NCI-H1048 (cell line): ENCODE results near the gene ZNF678.

Source experiments
- DNase-seq: peaks from one replicate; lab custom pipeline; 2025; lab: John Stamatoyannopoulos, UW

The ZNF678 gene

DNA sequence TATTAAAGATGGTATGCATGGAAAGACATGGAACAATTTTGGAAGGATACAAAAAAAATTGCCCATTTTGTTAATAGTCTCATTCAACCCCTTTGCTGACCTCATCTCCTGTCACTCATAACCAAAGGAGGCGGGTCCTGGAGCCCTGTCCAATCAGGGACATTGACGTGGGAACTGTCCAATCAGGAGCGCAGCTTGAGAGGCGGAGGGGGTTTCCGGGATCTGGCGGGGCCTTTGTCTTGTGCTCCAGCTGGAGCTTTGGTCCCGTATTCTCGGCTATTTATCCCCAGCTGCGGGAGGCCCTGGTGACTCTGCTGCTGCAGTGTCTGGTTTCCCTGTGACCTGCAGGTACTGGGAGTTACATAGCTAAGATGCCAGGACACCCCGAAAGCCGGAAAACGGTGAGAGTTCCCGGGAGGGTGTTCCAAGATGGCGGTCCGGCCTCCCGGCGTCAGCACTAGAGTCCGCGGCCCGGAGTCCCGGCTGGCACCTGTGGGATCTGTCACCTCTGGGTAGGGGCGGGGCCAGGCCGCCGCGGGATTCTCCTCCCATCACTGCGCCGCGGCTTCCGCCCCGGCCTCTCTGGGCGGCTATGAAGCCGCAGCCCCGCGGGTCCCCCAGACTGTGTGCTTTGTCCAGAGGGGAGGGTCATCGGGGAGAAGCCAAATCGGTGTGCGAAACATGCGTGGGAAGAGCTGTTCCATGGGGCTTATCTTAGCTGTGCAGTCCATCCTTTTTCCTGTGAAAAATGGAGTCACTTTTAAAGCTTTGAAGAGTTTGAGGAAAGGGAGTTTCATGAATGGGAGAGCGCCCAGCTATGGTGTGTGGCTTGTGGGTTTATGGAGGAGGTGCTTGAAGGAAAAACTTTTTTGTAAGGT, at the start of gene ZNF678:
ZNF678 (plus strand) TSS at position 233 of the 878 bp plus-strand sequence. CDS start 87,436 bp downstream, outside the sequence.
- DNase-seq: peak; percentile 99

DNA sequence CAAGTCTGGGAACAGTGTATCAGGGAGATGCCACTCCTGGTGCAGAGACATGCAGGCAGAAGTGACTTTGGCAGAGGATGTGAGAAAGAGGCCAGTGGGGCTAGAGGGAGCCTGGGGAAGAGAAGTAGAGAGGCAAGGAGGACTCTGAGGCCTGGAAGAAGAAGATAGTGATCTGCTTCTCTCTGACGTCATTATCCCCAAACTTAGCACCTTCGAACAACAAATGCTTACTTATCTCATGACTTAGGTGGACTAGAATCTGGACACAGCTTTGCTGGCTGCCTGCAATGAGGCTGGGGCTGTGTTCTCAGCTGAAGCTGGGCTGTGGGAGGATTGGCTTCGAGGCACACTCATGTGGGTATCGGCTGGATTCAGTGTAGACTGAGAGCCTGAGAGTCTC, 44.5 kb upstream of the ZNF678 start:
- no peak for DNase-seq

DNA sequence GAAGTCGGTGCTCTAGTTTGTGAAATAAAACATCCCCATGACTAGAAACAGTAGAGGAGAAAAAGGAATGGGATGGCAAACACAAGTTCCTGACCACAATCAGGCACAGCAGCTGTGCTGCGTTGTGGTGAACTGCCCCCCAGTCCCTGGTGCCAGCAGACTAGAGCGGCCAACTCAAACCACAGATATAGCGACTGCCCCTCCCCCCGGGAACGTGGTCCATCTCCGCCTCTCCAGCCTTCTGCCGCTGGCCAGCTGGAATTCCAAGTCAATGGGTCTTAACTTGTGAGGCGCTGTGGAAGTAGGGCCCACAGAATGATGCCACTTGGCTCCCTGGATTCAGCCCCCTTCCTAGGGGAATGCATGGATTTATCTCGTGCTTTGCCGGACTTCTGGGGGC, 41.6 kb upstream of the ZNF678 start:
- no peak for DNase-seq

DNA sequence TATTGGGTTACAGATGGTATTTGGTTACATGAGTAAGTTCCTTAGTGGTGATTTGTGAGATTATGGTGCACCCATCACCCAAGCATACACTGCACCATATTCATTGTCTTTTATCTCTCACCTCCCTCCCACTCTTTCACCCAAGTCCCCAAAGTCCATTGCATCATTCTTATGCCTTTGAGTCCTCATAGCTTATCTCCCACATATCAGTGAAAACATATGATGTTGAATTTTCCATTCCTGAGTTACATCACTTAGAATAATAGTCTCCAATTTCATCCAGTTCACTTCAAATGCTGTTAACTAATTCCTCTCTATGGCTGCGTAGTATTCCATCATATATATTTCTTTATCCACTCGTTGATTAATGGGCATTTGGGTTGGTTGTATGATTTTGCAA, 36.8 kb upstream of the ZNF678 start:
- no peak for DNase-seq

DNA sequence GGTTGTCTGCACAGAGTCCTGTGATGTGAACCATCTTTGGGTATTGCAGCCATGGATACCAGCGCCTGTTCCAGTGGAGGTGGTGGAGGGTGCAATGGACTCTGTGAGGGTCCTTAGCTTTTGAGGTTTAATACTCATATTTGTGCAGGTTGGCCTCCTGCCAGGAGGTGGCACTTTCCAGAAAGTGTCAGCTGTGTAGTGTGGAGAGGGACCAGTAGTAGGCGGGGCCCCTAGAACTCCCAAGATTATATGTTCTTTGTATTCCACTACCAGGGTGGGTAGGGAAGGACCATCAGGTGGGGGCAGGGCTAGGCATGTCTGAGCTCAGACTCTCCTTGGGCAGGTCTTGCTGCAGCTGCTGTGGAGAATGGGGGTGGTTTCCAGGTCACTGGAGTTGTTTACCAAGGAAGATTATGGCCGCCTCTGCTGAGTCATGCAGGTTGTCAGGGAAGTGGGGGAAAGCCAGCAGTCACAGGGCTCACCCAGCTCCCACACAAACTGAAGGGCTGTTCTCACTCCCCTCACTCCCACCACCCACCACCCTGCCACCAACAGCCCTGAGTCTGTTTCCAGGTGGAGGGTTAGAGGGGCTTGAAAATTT, 31.2 kb upstream of the ZNF678 start:
- DNase-seq: no peak

DNA sequence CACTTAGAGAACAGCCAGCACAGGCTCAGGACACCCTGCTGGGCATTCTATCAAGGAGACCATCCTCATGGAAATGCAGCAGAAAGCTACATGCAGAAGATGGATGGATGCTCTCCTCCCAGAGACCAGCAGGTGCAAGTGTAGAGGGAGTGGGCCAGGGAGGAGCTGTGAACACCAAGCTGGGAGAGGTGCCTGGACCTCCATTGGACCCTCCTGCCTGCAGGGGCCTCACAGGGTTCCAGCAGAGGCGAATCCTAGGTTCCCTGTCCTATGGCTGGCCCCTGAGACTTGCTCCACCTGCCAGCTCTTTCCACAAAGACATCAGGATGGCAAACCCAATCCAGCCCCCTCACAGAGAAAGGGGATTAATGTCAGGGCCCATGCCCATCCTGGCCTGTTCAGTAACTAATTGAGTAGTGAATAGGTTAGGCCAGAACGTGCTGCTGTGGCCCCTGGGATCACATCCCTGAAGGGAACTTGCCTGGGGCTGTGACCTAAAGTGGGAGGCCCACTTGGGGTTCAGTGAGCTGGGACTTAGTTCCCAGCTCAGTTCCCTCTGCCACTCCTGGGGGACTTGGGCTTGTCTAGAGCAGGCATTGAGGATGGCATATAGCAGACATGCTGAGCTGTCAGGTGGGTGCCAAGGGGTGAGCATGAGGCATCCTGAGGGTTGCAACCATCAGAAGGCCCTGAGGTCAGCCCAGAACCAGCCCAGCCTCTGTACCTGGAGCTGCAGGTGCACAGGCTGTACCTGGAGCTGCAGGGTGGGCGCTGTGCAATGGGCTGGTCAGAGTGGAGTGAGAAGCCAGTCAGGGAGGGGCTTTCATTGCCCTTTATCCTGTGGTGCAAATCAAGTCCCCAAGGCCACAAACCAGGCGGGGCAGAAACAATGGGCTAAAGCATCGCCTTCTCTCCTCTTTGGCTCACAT, 22.9 kb upstream of the ZNF678 start:
- no peak for DNase-seq

DNA sequence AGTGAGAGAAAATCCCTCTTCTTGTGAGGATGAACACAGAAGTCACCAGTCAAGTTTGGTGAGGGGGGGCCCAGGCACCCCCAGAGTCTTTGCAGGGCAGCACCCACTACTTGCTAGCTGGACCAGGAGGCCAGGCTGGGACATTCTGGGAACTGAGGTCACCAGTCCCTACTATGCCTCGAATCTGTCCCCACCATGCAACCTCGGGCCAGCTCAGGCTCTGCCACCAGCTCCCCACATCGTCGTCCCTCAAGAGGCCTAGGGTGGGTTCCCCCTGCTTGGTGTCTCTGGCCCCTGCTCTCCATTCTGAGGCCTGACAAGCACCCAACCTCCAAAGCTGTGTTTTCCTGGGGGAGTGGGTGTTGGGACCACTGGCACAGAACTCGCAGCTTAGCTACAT, 22.2 kb upstream of the ZNF678 start:
- DNase-seq: no peak

DNA sequence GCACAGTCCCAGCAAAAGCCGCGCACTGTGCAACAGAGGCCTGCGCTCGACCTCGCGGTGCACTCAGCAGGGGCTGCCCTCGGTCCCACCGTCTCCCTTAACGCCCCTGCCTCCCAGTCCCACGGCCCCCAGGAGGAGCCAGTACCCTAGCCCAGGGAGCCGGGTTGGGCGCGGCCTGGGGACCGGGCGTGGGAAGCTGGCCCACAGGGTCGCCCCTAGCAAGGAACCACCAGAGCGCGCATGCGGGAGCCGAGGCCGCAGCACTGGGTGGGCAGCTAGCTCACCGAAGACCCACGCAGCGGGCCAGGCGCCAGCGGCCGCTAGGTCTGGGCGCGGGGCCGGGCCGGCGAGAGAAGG, 21.6 kb upstream of the ZNF678 start:
- no peak for DNase-seq

DNA sequence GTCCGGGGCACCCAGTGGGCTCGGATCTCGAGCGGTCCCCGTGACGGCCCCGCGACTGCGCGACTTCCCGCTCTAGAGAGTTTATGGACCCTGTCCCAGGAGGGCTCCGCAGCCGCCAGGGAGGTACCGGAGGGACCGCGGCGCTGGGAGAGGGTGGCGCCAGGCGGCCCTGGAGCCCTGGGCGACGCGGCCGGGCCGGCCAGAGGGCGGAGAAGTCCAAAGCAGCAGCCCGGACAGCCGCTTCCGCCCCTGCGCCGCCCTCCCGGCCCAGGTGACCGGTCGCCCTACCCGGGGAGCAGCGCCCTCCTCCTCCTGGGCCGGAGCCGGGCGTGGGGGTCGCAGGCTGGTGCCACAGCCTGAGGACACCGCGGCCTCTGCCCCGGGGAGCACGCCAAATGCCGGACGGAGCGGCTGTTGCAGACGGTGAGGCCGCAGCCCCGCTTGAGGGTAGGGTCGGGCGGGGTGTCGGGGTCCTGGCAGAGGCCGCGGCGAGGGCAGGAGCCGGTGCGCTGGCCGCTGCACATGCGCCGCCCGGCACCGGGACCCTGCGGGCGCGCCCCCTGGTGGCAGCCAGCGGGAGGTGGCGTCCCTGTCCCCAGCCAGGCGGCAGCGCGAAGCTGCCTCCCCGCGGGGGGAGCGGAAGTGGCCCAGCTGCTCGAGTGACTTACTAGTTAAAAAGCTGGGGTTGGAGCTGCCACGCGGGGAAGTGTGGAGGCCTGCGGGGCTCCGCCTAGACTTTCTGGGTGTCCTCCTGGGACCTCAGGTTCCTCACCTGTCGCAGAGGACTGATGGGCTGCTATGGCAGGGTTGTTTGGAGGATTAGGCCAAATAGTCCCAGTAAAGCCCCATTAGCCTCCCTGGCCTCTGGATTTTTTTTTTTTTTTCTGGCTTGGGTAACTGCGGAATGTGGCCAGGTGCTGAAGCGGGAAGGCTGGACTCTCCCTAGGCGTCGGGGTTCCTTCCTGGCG, 20.9 kb upstream of the ZNF678 start:
- DNase-seq: peak; percentile 74

DNA sequence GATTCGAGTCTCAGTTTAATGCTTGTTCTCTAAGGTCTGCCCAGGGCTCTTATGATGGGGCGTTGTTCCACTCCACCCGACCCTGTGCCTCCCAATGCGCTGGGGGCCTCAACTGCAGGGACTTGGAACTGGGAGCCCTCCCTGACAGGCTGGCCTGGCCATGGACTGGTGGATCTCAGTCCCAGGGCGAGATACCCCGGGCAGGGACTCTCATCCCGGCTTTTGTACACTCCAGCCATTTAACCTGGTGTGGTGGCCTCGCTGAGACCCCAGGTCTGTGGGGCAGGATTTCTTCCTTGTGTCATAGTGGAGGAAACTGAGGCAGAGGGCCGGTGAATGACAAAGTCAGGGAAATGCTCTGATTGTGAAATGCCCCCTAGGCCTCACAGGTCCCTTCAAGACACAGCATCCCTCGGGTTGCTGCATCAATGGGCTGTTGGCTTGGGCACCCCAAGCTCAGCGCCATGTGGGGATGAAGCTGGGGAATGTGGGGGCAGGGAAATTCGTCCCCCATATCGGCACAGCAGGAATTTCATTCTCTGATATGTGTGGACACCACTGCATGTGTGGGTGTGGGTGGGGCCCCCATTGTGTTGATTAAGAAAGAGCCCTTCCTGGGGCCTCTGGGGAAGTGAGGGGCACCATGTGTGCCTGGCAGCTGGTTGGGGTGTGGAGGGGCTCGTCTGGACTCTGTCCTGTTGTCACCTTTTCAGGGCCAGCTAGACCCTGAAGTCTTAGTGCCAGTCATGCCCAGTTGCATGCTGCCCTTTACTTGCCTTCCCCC, 19.9 kb upstream of the ZNF678 start:
- DNase-seq: no peak

DNA sequence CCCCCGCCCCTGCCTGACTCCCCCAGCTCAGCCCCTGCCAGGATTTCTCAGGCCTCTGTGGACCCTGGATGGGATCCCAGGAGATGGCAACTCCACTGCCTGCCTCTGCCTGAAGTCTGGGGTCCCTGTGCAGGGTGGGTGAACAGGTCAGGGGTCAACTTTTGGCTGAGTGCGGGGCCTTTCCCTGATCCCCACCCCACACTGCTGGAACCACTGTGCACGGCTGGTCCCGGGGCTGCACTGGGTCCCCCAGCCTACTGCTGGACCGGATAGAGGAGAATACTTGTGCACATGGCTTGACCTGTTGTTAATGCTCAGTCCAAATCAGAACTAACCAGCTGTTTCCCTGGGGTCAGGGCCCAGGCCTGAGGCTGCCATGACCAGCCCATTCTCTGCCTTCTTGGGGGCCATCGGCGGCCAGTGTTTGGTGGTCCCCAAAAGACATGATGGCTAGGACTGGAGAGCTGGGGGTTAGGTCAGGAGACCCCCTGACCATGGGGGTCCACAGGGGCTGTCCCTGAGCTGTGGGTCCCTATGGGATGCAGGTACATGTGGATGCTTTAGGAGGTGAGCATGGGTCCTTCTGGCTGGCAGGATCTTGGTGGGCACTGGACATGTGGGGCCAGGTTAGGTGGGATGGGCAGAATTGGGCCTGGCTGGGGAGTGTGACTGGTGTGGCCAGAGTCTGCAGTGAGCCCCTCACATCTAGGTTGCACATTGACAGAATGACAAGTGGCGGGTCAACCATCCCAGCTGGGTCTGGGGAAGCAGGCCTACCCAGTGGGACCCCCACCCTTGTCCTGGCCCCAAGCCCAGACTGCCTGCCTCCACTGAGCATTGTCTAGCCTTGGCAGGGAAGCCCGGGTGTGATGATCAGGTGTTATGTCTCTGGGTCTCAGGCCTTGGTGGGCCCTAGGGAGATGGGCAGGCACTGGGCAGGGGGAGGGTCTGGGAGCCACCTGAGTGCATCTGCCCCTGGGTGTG, 19.0 kb upstream of the ZNF678 start:
- DNase-seq: no peak

DNA sequence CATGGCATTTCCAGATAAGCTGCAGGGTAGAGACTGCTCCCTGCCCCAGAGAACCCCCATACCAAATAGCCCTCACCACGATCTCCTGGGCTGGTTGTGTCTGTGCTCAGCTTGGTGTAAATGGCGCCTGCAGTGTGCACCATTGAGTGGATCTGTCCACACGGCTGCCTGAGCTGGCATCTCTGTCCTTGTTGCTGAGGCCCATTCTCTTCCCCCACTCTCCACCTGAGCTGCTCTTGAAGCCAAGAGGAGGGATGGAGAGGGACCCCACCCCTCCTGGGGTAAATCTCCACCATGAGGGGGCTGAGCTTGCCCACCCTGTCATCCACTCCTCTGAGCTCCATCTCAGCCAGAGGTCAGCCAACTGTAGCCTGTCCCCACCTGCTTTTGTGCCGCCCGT, 18.0 kb upstream of the ZNF678 start:
- DNase-seq: no peak

DNA sequence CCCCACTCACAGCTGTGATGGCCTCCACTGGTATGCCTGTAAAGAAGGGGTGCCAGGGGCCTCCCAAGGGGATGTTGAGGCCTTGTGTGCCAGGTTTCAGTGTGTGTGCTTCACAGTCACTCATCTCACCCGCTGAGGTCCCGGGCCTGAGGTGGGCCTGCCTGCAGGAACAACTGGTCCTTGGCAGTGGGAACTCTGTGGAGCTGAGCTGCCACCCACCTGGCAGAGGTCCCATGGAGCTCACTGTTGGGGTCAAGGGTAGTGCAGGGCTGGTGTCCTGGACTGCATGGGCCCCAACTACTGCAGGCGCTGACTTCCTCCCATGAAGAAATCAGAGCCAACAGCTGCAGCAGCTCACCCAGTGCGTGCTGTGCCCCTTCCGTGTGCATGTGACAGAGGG, 17.3 kb upstream of the ZNF678 start:
- DNase-seq: no peak

DNA sequence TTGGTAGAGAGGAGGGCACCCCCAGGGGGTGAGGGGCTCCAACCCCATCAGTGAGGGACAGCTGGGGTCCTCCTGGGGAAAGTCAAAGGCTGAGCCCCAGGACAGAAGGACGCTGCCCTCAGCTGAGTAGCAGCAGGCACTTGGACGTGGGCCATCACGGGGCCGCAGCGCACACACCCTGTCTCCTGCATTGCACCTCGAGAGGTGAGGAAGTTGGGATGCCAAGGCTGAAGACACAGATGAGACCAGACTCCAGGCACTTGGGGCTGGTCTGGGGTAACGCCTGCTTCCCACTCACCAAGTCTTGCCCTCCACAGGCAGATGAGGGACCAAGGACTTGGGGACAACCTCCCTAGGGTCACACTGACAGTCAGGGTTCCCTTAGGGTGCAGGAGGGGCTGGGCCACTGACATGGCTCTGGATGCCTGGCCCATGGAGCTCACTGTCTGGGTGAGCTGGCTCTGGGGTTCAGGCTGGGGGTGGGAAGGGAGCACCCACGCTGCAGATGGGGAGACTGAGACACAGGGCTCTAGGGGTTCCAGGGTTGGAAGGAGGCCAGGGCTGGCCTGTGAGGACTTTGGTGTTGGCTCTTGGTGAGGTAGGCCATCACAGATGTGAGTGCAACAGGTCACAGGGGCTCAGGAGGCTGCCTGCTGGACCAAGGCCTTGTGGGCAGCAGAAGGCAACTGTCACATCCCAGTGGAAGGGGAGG, 16.6 kb upstream of the ZNF678 start:
- DNase-seq: no peak

DNA sequence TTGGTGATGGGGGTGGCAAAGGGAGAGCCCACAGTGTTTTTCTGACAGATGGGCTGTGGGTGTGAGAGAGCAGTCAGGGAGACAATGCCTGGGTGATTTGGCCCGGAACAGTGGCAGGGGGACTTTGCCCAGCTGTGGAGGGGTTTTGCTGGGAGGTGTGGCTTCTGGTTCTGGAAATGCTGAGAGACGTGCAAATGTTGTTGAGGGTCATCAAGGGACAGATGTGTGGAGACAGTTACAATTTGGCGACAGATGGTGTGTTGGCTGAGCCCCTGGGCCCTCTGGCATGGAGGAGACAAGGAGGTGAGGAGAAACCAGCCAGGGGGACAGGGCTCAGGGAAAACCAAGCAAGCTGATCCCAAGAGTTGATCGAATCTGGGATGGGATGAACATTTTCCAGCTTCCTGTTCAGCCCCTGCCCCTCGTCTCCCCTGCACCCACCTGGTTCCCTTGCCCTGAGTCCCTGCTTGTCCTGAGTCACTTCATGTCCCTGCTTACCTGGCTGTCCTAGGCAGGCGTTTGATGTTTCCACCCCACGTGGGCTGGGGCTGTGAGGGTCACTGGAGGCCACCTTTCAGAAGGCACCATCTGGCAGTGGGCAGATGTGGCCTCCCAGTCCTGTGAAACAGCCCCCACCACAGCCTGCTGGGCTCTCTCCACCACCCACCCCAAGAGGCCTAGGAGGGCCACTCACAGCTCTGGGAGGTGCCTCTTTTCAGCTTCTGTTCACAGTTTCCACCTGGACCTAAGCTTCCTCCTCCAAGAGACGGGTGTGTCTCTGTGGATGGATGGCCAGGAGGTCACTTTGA, 15.8 kb upstream of the ZNF678 start:
- no peak for DNase-seq

DNA sequence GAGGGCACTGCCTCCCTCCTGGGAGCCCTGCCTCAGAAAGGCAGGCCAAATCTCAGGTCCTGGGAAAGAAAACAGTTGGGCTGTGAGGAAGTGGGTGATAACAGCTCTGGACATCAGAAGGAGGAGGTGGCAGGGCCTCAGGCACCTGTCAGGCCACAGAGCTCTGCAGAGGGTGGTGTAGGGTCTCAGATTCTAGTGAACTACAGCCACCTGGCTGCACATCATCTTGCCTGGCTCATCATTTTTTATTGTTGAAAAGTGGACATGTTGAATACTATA, 15.3 kb upstream of the ZNF678 start:
- no peak for DNase-seq

DNA sequence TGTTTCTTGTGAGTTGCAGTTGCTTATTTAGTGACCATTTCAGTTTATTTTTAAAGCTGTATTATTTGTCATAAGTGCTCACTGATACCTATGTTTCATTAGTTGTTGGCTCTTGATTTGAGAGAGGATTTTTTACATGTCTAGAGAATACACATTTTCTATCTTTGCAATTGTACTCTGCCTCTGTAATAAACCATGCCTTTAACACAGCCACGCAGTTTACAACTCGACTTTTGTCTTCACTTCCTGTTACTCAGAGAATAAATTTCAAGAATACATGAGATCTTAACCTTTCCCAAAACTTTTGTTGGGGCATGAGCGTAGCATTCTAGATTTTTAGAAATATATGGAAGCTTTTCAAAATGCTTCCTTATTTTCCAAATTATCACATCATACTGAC, 14.9 kb upstream of the ZNF678 start:
- DNase-seq: no peak

DNA sequence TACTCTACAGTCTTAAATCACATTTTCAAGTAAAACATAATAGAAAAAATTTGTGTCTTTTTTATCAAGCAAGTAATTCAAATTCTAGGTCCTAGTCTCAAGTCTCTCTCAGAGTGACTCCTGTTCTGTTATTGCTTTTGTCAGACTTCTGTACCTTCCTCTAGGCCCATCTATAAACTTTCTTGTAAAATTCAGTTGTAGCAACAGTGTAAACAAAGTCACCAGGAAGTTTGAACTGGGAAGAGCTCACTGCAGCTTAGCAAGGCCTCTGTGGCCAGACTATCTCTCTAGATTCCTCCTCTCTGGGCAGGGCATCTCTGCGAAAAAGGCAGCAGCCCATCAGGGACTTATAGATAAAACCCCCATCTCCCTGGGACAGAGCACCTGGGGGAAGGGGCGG, 13.5 kb upstream of the ZNF678 start:
- no peak for DNase-seq
